Middle frontal gyrus (tissue), 1 donor: ENCODE data around the gene OPA1.
A peak's percentile ranks its signal among the peaks of the same experiment; 100 is the strongest.

Experiments
- DNase-seq: peaks from one replicate; pipeline ENCODE4 v3.0.0-alpha.2; 2015; ENCODE audit warnings: low spot score; ENCODE audit errors: extremely low spot score

The OPA1 gene

GRCh38 chr3:193650585-193650984 is 57.6 kb downstream of the OPA1 start:
- no peak for DNase-seq

- no peak for DNase-seq
Observed at GRCh38 chr3:193655831-193656433, 62.9 kb downstream of the OPA1 start.

DNA sequence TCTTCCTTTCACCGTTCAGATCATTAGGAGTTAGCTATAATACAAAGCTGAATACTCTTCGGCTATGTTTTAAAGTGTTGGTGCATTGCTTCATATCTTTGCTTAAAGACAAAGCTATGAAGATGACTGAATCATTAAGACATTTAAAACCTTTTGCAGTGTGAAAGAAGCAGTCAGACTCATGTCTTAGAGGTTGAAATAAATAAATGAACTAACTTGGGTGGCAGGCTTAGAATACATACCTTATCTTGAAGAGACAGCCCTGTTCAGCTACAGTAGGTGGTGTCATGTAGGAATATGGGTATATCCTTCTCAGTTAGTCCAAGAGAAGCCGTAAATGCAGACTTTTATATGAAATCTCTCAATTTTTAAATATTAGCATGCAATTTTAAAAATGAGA is 63.4 kb downstream of the OPA1 start:
- no peak for DNase-seq

GRCh38 chr3:193656878-193657282 is 63.9 kb downstream of the OPA1 start:
- DNase-seq, result no peak

GRCh38 chr3:193660171-193660570 is 67.2 kb downstream of the OPA1 start:
- DNase-seq, result no peak

- no peak for DNase-seq
Observed at GRCh38 chr3:193660698-193661411, 67.8 kb downstream of the OPA1 start.

- no peak for DNase-seq
Observed at GRCh38 chr3:193662757-193663322, 69.8 kb downstream of the OPA1 start.

DNA sequence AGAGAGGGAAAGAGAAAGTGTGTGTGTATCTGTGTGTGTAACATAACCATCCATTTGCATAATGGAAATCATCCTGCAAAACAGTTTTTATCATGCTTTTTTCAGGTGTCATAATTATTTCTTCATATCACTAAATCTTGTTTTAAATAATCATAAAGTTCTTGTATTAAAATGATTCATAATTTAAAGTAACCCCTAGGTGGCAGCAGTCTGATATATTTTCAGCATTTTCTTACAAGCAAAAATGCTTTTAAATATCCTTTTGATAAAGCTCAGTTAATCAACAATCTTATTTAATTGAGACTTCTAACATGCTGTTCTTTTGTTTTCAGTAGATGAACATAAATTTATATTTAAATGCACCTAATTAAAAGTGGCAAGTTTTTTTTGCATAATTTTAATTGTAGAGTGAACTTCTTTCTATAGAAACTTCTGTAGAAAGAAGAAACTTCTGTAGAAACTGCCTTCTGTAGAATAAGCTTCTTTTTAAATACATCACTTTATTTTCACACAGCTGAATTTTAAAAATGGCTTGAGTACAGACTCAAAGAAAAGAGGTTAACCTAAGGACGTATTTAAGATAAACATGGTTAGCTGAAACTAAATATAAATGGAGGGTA is 72.5 kb downstream of the OPA1 start:
- DNase-seq, result peak; percentile 56

GRCh38 chr3:193673845-193674244 is 80.8 kb downstream of the OPA1 start:
- no peak for DNase-seq

GRCh38 chr3:193674714-193675113 is 81.7 kb downstream of the OPA1 start:
- no peak for DNase-seq

DNA sequence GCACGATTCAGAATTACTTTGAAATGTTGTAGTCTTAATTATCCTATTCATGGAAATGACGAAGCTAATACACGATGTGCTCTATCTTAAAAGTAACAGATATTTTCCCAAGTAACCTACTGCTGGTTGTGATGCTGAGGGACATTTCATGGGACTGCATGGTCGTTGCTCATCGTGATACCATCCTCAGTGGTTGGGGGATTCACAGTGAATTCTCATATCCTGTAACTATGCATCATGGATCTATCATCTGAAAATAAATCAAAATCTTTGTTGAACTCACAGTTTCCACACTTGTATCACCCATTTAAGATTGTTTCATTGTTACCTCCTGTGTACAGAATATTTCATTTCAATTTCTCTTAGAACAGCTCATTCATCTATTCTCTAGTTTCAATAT is 84.7 kb downstream of the OPA1 start:
- no peak for DNase-seq

GRCh38 chr3:193680220-193680619 is 87.2 kb downstream of the OPA1 start:
- DNase-seq, result no peak

- DNase-seq, result no peak
Observed at GRCh38 chr3:193681631-193682030, 88.6 kb downstream of the OPA1 start.

DNA sequence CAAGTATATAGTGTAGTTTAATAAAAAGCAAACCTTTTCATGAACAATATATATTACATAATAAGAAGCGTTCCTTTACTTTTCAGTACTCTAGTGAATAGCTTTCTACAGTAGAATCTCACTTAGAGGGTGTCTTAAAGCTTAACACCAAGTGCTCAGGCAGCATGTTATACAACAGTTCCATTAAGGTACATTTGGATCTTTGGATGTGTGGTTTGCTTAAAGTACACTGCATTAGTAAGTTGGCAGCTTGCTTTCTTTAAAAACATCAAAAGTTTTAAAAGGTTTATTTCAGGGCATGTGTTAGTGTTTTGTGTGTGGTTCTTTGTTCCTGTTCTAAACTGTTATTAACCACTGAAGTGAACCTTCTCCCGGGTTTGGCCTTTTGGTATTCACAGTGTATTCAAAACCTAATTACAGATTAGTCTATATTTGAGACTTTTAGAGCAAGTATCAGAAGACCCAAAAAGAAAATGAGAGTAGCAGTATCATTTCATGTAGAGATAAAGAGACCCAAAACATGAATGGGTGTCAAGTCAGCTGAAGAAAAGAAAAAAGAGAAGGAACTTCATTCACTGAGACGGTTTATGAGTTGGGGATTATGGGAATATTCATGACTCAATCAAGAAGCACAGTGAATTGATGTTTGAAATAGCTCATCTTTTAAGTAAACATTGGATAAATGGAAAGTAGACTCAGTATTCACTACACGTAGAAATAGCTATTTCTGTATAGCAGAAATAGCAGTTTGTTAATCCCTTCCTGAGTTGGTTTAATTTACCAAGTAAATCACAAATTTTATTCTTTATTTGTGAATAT is 93.9 kb downstream of the OPA1 start:
- DNase-seq, result no peak

DNA sequence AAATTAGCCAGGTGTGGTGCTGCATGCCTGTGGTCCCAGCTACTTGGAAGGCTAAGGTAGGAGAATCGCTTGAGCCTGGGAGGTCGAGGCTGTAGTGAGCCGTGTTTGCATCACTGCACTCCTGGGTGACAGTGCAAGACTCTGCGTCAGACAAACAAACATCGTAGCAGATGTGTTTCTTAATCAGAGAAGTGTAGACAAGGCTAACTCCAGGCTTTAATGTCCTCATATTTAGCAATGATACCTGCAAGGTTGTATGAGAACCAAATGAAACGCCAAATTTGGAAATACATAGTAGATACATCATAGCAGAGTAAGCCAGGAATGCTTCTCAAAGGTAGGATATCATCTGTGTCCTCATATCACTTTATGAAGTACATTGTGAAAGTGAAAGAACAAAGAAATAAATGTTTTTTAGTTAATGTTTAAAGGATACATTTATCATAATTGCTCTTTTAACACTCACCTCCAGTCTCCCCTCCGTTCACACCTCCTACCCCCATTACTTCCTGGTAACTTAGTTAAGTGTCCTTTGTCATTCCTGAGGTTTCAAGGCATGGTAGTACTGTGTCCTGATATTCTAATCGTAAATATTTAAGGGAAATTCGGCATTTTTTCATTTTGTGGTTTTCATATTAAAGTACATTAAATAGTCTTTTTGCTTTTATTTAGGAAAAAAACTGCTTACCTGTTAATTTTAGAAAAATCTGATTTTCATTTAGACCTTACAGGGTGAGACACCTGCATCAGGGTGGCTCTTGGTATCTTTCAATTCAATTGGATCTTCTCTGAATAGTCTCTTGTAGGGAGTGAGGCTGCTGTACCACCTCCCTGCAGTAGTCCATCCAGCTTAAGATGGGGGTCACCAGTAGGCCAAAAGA is 96.1 kb downstream of the OPA1 start:
- no peak for DNase-seq

GRCh38 chr3:193693774-193694173 is 100.8 kb downstream of the OPA1 start:
- no peak for DNase-seq

GRCh38 chr3:193701953-193702635 is 109.1 kb downstream of the OPA1 start:
- no peak for DNase-seq

DNA sequence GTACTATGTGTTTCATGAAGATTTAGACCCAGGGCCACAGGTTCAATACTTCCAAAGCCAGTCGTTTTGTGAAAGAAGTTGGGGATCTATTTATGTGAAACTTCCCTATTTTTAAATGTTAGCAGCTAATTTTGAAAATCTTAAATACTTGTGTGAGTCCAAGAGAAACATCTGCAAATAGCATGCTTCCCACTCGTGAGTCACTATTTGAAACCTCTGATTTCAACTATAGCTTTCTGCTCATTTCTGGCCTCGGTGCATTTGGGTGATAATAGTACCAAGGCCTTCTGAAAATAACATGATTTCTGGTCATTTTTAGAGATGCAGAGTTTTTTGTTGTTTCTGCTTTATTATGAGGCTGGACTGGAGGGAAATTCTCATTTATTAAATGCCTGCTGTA is 110.0 kb downstream of the OPA1 start:
- no peak for DNase-seq

GRCh38 chr3:193704431-193704830 is 111.4 kb downstream of the OPA1 start:
- DNase-seq, result no peak

DNA sequence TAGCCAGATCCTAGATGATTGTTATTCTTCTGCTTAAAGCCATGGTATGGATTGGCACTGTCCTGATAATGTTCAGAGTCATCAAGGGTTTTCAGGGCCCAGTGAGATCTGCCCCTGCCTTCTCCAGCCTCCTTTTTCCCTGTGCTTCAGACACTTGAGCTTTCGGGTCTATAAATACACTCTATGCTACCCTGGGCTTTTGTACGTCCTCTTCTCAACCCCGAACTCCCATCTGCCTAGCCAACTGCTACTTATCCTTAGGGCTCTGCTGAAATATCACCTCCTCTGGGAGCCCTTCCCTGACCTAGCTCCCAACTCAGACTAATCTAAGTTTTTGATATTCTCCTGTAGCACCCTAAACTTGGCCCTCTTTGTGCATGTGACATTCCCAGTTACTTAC is 115.3 kb downstream of the OPA1 start:
- no peak for DNase-seq
